DND-41 (cell line): ENCODE data around the gene SDHC.
A peak's percentile ranks its signal among the peaks of the same experiment; 100 is the strongest.
"Not testable (repeated sequence)": the region's sequence is repeated elsewhere in the genome, so short reads cannot be mapped to it uniquely, and the experiment has no call there.

ENCODE experiments used
- ATAC-seq: fragments of 200-7000 bp; cut with Tn5 transposase; 3 replicates; pipeline ENCODE4 v1.9.1; 2021; ENCODE audit warnings: low read depth; ENCODE audit not compliant: insufficient read depth
- DNase-seq: peaks from one replicate; pipeline ENCODE4 v3.0.0-alpha.2; 2020
- H2AFZ ChIP-seq: 2 replicates; pipeline ENCODE4 v1.6.0; 2012; ENCODE audit warnings: low read depth, low read length
- H3K27ac ChIP-seq: 2 replicates; pipeline ENCODE4 v1.5.1; 2012; ENCODE audit warnings: low read length, inconsistent platforms
- H3K27me3 ChIP-seq: fragments of 200-600 bp; sonication (generic); 2 replicates; pipeline ENCODE4 v1.6.0; 2012; ENCODE audit warnings: low read length, mild to moderate bottlenecking, inconsistent platforms; ENCODE audit not compliant: insufficient read depth, poor library complexity
- H3K36me3 ChIP-seq: 2 replicates; pipeline ENCODE4 v1.5.1; 2012; ENCODE audit warnings: low read length, inconsistent platforms; ENCODE audit not compliant: insufficient read depth
- H3K4me1 ChIP-seq: 2 replicates; pipeline ENCODE4 v1.5.1; 2012; ENCODE audit warnings: mild to moderate bottlenecking, low read length; ENCODE audit not compliant: insufficient read depth
- H3K4me2 ChIP-seq: 2 replicates; pipeline ENCODE4 v1.6.0; 2012; ENCODE audit warnings: mild to moderate bottlenecking, moderate library complexity, low read length, inconsistent platforms; ENCODE audit not compliant: insufficient read depth
- H3K4me3 ChIP-seq, 2 experiments: fragments of 200-600 bp in 1 of 2; shearing (Covaris generic) in 1 of 2; 2 replicates each; pipeline ENCODE4 v1.5.1; 2012 to 2016; ENCODE audit warnings: inconsistent platforms in 2 of 2, low read length in 2 of 2, mild to moderate bottlenecking in 2 of 2, low read depth in 1 of 2, moderate library complexity in 1 of 2
- H3K79me2 ChIP-seq: 2 replicates; pipeline ENCODE4 v1.6.0; 2012; ENCODE audit warnings: low read length, inconsistent platforms; ENCODE audit not compliant: insufficient read depth
- H3K9ac ChIP-seq: 2 replicates; pipeline ENCODE4 v1.6.0; 2012; ENCODE audit warnings: low read depth, mild to moderate bottlenecking, inconsistent platforms, low read length, moderate library complexity
- H3K9me3 ChIP-seq: 2 replicates; pipeline ENCODE4 v1.5.1; 2012; ENCODE audit warnings: low read length, moderate library complexity, mild to moderate bottlenecking, inconsistent platforms; ENCODE audit not compliant: insufficient read depth, severe bottlenecking
- H4K20me1 ChIP-seq: 2 replicates; pipeline ENCODE4 v1.6.0; 2012; ENCODE audit warnings: low read length; ENCODE audit not compliant: insufficient read depth
- EZH2 ChIP-seq: IDR thresholded peaks from 3 replicates; pipeline ENCODE4 v1.6.1; 2012; ENCODE audit warnings: borderline replicate concordance, low read depth, mild to moderate bottlenecking, moderate library complexity, low read length, inconsistent platforms; ENCODE audit not compliant: severe bottlenecking
- TF ChIP-seq, protein P1 (sequence below): IDR thresholded peaks from 2 replicates; pipeline ENCODE4 v1.5.1; 2012; ENCODE audit warnings: borderline replicate concordance, low read length, moderate library complexity, mild to moderate bottlenecking; ENCODE audit not compliant: poor library complexity, severe bottlenecking; ENCODE audit errors: extremely low read depth

Gene SDHC

GRCh38 chr1:161408429-161409052 lies 94.4 kb downstream of the SDHC start:
- Histone ChIP-seq H3K79me2 (no peaks in the 10 kb centered on the region), H3K4me1 (no peaks in the 10 kb centered on the region), H3K4me3 (no peak overlapping the region), H2AFZ (no peak overlapping the region), H3K36me3 (no peaks in the 10 kb centered on the region), H3K9me3 (no peaks in the 10 kb centered on the region), H4K20me1 (no peaks in the 10 kb centered on the region), H3K9ac (no peak overlapping the region), H3K4me2 (no peak overlapping the region), H3K27me3 (no peaks in the 10 kb centered on the region), H3K27ac (no peak overlapping the region)
- ATAC-seq (no peak), DNase-seq (no peak)
- TF ChIP-seq, protein P1, sequence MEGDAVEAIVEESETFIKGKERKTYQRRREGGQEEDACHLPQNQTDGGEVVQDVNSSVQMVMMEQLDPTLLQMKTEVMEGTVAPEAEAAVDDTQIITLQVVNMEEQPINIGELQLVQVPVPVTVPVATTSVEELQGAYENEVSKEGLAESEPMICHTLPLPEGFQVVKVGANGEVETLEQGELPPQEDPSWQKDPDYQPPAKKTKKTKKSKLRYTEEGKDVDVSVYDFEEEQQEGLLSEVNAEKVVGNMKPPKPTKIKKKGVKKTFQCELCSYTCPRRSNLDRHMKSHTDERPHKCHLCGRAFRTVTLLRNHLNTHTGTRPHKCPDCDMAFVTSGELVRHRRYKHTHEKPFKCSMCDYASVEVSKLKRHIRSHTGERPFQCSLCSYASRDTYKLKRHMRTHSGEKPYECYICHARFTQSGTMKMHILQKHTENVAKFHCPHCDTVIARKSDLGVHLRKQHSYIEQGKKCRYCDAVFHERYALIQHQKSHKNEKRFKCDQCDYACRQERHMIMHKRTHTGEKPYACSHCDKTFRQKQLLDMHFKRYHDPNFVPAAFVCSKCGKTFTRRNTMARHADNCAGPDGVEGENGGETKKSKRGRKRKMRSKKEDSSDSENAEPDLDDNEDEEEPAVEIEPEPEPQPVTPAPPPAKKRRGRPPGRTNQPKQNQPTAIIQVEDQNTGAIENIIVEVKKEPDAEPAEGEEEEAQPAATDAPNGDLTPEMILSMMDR: no peak
- no peak for TF ChIP-seq EZH2

- H3K27ac ChIP-seq, H3K9ac ChIP-seq, H3K9me3 ChIP-seq, H3K79me2 ChIP-seq, H3K27me3 ChIP-seq, H2AFZ ChIP-seq, H4K20me1 ChIP-seq, H3K4me2 ChIP-seq, H3K36me3 ChIP-seq, DNase-seq, H3K4me1 ChIP-seq, H3K4me3 ChIP-seq: not testable (repeated sequence)
- 0 out of 3 replicates have a peak, but pooled peaks have one; percentile 29 for ATAC-seq
Measured at GRCh38 chr1:161409848-161410635, 95.9 kb downstream of the SDHC start.

DNA sequence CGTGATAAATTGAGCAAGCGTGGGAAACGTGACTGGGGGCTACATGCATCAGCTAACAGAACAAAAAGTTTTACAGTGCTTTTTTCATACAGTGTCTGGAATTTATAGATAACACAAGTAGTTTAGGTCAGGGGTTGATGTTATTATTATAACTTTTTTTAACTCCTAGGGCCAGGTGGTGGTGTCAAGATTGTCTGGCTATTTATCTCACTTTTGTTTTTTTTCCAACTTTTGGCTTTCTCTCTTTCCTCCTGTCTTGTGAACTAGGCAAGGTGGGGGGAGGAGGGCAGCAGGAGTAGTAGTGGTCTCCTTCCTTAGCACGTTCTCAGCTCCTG lies 96.4 kb downstream of the SDHC start:
- not testable (repeated sequence) for H3K9ac ChIP-seq, H3K4me3 ChIP-seq, H3K79me2 ChIP-seq, H3K27ac ChIP-seq, ATAC-seq, H3K4me1 ChIP-seq, DNase-seq, H2AFZ ChIP-seq, H3K4me2 ChIP-seq, H3K27me3 ChIP-seq, H4K20me1 ChIP-seq, H3K36me3 ChIP-seq, H3K9me3 ChIP-seq
